Lung (tissue), 12 donors: ENCODE measurements around the gene B4GALNT4. TPM values are rescaled to one million over a fixed set of nuclear protein-coding genes. Genes with fewer than 3 reads are reported as not detected.
"Not testable (repeated sequence)": the region's sequence is repeated elsewhere in the genome, so short reads cannot be mapped to it uniquely, and the experiment has no call there.

ENCODE experiments used
- ATAC-seq: fragments of 200-7000 bp; cut with Tn5 transposase; one replicate; pipeline ENCODE4 v1.9.1; 2020; ENCODE audit warnings: moderate number of reproducible peaks; ENCODE audit not compliant: insufficient read depth, low FRiP score
- DNase-seq, 3 donors: peaks; one replicate each; pipeline ENCODE4 v3.0.0-alpha.2; 2013 to 2017
- H3K27ac ChIP-seq, 2 donors: one replicate each; pipeline ENCODE4 v1.5.1; 2013; ENCODE audit warnings: mild to moderate bottlenecking in 2 of 2, moderate library complexity in 2 of 2, control low read depth in 1 of 2, inconsistent platforms in 1 of 2, low read depth in 1 of 2, low read length in 1 of 2
- H3K27me3 ChIP-seq, 3 donors: one replicate each; pipeline ENCODE4 v1.5.1; 2013; ENCODE audit warnings: low read length in 2 of 3; ENCODE audit not compliant: control insufficient read depth in 3 of 3, insufficient read depth in 3 of 3
- H3K36me3 ChIP-seq, 4 donors: one replicate each; pipeline ENCODE4 v1.5.1; 2013; ENCODE audit warnings: low read length in 4 of 4, mild to moderate bottlenecking in 1 of 4, moderate library complexity in 1 of 4; ENCODE audit not compliant: control insufficient read depth in 4 of 4, insufficient read depth in 4 of 4
- H3K4me1 ChIP-seq, 5 donors: one replicate each; pipeline ENCODE4 v1.5.1; 2013; ENCODE audit warnings: low read length in 5 of 5, mild to moderate bottlenecking in 2 of 5, moderate library complexity in 1 of 5; ENCODE audit not compliant: control insufficient read depth in 5 of 5, insufficient read depth in 5 of 5
- H3K4me3 ChIP-seq: one replicate; pipeline ENCODE4 v1.5.1; 2013; ENCODE audit warnings: mild to moderate bottlenecking, control low read depth, moderate library complexity
- H3K9ac ChIP-seq, 2 donors: one replicate each; pipeline ENCODE4 v1.5.1; 2013; ENCODE audit warnings: low read length in 2 of 2, control low read depth in 1 of 2; ENCODE audit not compliant: insufficient read depth in 1 of 2
- H3K9me3 ChIP-seq, 4 donors: one replicate each; pipeline ENCODE4 v1.5.1; 2013; ENCODE audit warnings: low read length in 3 of 4, mild to moderate bottlenecking in 1 of 4, moderate library complexity in 1 of 4; ENCODE audit not compliant: control insufficient read depth in 4 of 4, insufficient read depth in 3 of 4
- CTCF ChIP-seq: IDR thresholded peaks from 2 replicates; pipeline ENCODE4 v1.5.1; 2012; ENCODE audit warnings: mild to moderate bottlenecking; ENCODE audit errors: control extremely low read depth, extremely low read depth
- WGBS, 2 donors: extraction: QIAGEN DNeasy Blood & Tissue Kit; methylation state at CpG; one replicate each; pipeline ENCODE4 v1.1.7; 2013; 5-methylcytosine and 5-hydroxymethylcytosine counted together
- polyA plus RNA-seq, 2 donors: library from polyadenylated mRNA; stranded (reverse); fragments of 200-250 nt; gene quantifications; one replicate each; pipeline ENCODE4 v1.2.1, GENCODE V29; 2013
- total RNA-seq, 2 donors: library from RNA; depleted of rRNA in 1 of 2; stranded (reverse); fragments of >200 nt in 1 of 2; gene quantifications; one replicate each; pipeline ENCODE4 v1.2.1, GENCODE V29; 2014 to 2021
- donor health status: control.
- donor health status: control.
- donor health status: Bipolar disorder and iron deficiency.
- donor health status: healthy.
- donor health status: DM: yes; HTN: yes; CAD: no.

Gene B4GALNT4
- total and polyA plus RNA-seq, 4 donors, result 1.4 to 6.8 (median 3.3) TPM

- DNase-seq (no peak), ATAC-seq (no peak)
- H3K9me3 ChIP-seq, result no peaks in the 10 kb centered on the region
- no peak overlapping the region for H3K4me3 ChIP-seq
- no peak overlapping the region for H3K9ac ChIP-seq
- H3K27me3 ChIP-seq, result peaks cover 0 to 2% (median 0%) of the 10 kb centered on the region in 3 donors
- WGBS, 2 donors, result 76 to 88% methylated on average over 18 of the region's 18 CpGs
- H3K27ac ChIP-seq, result no peak overlapping the region
- no peak for TF ChIP-seq CTCF
- H3K4me1 ChIP-seq, result peaks cover 0 to 17% (median 3%) of the 10 kb centered on the region in 5 donors
- H3K36me3 ChIP-seq, result peaks cover 0 to 4% (median 0%) of the 10 kb centered on the region in 4 donors
Observed at GRCh38 chr11:409600-410483, 40.5 kb downstream of the B4GALNT4 start.

DNA sequence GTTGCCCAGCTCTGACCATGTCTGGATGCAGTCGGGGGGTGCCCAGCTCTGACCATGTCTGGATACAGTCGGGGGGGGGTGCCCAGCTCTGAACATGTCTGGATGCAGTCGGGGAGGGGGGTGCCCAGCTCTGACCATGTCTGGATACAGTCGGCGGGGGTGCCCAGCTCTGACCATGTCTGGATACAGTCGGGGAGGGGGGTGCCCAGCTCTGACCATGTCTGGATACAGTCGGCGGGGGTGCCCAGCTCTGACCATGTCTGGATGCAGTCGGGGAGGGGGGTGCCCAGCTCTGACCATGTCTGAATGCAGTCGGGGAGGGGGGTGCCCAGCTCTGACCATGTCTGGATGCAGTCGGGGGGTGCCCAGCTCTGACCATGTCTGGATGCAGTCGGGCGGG, 41.4 kb downstream of the B4GALNT4 start:
- H3K4me1 ChIP-seq, result peaks cover 0 to 22% (median 6%) of the 10 kb centered on the region in 5 donors
- H3K9me3 ChIP-seq, H3K27me3 ChIP-seq, H3K27ac ChIP-seq, ATAC-seq, H3K9ac ChIP-seq, H3K36me3 ChIP-seq, DNase-seq, H3K4me3 ChIP-seq: not testable (repeated sequence)
- WGBS, 2 donors, result 94 to 100% methylated on average over 7 to 13 of the region's 13 CpGs

GRCh38 chr11:411520-411919, 42.2 kb downstream of the B4GALNT4 start:
- not testable (repeated sequence) for H3K27me3 ChIP-seq, H3K9ac ChIP-seq, H3K9me3 ChIP-seq, H3K27ac ChIP-seq, H3K36me3 ChIP-seq, DNase-seq, H3K4me3 ChIP-seq, ATAC-seq
- 84 to 92% methylated on average over 8 to 10 of the region's 11 CpGs for WGBS, 2 donors
- peaks cover 0 to 22% (median 8%) of the 10 kb centered on the region in 5 donors for H3K4me1 ChIP-seq

GRCh38 chr11:412641-413119, 43.4 kb downstream of the B4GALNT4 start:
- DNase-seq (no peak), ATAC-seq (no peak)
- Histone ChIP-seq H3K27ac (peak overlapping the region in 1 of 2 donors; percentile 3), H3K9ac (no peak overlapping the region), H3K9me3 (no peaks in the 10 kb centered on the region), H3K27me3 (peaks cover 0 to 4% (median 0%) of the 10 kb centered on the region in 3 donors), H3K36me3 (peaks cover 0 to 2% (median 0%) of the 10 kb centered on the region in 4 donors), H3K4me1 (peaks cover 0 to 21% (median 10%) of the 10 kb centered on the region in 5 donors), H3K4me3 (no peak overlapping the region)
- 78 to 86% methylated on average over 12 to 14 of the region's 15 CpGs for WGBS, 2 donors
- TF ChIP-seq CTCF, result no peak
